HG02884 (cell line): Measurements from ENCODE around the gene ACOX3.
"Not testable (repeated sequence)": the region's sequence is repeated elsewhere in the genome, so short reads cannot be mapped to it uniquely, and the experiment has no call there.

ENCODE experiments used
- ATAC-seq: cut with Tn5 transposase; IDR thresholded peaks from one replicate; pipeline ENCODE4 v1.9.1; 2021; ENCODE audit warnings: mild to moderate bottlenecking, moderate library complexity; ENCODE audit not compliant: unreplicated experiment

The ACOX3 gene

DNA sequence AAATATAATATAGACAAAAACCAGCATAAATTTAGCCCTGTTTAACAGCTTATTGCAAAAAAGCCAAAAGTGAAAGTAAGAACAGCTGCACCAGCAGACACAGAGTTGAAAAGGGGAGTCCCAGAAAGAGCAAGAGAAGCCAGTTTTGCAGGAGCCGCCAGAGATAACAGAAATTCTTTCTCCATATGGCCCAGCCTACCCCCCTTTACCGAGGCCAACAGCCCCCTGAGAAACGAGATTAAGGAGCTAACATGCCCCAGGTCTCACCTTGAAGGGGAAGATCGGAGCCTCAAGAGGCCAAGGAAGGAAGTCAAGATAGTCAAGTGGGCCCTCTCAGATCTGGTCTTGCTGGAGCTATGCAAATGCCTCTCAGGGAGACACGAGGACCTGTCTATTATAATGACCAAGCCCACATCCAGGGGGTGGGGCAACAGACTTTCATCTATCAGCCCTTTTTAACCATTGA lies 4.8 kb downstream of the ACOX3 start:
- ATAC-seq = peak; percentile 46

DNA sequence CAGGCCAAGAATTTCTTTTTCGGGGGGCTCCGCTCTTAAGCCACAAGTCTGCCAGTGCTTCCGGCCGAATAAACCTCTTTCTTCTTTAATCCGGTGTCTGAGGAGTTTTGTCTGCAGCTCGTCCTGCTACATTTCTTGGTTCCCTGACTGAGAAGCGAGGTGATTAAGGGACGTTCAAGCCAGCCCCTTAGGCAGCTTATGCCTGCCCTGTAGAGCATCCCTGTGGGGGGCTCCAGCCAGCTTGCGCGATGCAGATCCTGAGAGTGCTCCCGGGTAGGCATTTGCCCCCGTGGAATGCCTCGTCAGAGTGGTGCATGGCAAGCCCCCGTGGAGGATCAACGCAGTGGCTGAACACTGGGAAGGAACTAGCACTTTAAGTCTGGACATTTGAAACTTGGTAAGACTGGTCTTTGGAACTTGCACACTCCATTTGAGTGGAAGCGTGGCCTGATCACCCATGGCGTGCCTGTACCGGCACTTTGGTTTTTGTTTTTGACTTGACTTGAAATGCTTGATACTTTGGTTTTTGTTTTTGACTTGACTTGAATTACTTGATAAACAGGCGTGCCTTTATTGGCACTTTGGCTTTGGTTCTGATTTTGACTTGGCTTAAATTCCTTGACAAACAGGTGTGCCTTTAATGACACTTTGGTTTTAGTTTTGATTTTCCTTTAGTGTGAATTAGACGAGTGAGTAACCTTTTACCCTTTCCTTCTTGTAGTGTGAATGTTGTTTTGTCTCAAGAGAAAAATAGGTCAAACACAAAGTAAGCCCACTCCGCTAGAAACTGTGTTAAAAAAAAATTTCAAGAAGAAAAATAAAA lies 6.1 kb downstream of the ACOX3 start:
- no peak for ATAC-seq

DNA sequence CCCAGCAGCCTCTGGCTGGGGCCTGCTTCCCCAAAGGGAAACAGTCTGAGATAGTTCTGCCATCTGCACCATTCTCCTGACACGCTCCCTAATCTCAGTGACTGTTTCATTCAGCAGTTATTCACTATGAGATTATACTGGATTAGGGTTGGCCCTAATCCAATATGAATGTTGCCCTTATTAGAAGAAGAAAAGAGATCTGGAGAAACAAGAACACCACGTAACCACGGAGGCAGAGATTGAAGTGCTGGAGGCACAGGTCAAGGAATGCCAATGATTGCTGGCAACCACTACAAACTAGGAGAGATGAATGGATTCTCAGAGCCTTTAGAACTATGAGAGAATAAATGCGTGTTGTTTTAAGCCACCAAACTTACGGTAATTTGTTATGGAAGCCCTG lies 7.4 kb downstream of the ACOX3 start:
- no peak for ATAC-seq

DNA sequence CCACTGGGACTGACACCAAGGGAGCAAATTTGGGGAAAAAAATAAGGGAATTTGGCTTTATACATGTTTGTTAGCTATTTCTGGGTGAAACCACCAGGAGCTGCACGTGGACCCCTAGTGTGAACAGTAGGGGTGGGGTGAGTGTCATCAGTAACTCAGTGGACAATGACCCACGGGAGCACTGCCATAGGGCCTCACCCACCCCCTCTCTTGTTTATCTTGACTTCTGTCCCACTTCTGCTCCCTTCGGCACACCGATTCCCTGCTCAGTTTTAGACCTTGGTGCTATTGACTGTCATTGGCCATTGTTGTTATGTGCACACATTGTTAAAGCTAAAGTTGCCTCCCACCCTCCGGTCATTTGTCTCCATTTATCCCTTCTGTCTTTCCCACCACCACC lies 9.0 kb downstream of the ACOX3 start:
- no peak for ATAC-seq

DNA sequence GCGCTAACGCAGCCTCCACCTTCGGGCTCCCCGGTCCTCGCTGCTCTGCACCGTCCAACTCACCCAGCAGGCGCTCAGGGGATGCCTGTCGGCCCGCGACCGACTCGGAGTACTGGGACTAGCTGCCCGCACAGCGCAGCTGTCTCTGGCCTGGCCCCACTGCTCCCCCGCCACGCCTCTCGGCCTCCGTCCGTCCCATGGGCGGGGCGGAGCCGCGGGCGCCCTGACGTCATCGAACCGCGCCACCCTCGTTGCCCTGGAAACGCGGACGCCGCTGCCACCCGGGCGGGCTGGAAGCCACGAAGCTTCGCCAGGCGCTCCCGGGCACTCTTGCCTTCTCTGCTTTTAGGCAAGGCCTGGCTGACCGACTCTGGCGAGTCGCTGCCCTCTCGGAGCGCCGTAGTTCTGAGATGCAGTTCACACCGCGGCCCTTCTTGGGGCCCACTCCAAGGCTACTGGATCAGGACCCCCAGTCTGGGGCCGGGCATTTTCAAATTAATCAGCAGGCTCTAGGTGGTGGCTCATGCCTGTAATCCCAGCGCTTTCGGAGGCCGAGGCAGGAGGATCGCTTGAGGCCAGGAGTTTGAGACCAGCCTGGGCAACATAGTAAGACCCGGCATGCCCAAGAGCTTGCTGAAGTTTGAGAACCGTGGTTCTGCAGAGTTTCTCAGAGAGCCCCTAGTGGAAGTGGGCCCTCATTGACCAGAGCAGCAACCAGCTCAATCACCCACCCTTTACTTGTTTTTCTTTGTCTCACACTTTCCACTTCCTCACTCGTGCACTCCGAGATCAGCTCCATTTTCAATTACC lies 12.0 kb downstream of the ACOX3 start:
- ATAC-seq = peak; percentile 92

DNA sequence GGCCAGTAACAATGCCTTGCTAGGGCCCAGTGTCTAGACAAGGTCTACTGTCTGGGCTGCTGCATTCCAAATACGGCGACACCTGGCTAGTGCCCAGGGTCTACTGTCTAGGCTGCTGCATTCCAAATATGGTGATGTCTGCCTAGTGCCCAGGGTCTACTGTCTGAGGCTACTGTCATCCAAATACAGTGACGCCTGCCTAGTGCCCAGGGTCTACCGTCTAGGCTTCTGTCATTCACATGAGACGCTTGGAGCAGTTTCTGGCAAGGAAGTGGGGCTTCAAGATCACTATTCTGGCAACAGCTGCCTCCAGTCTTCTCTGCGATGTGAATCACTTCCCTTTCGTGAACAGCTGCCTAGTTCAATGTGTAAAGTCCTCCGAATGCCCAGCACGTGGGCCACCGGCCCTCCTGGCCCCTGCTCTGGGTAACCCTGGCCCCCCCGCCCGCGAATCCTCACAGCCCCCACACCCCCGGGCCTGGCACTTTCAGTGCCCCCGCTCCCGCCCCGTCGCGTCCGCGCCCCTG lies 12.7 kb downstream of the ACOX3 start:
- ATAC-seq = peak; percentile 43

DNA sequence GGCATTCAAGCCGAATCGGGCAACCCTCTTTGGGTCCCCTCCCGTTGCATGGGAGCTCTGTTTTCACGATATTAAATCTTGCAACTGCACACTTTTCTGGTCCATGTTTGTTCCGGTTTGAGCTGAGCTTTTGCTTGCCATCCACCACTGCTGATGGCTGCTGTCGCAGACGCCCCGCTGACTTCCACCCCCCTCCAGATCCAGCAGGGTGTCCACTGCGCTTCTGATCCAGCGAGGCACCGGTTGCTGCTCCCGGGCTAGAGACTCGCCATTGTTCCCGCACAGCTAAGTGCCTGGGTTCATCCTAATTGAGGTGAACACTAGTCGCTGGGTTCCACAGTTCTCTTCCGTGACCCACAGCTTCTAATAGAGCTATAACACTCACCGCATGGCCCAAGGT lies 13.3 kb downstream of the ACOX3 start:
- no peak for ATAC-seq

DNA sequence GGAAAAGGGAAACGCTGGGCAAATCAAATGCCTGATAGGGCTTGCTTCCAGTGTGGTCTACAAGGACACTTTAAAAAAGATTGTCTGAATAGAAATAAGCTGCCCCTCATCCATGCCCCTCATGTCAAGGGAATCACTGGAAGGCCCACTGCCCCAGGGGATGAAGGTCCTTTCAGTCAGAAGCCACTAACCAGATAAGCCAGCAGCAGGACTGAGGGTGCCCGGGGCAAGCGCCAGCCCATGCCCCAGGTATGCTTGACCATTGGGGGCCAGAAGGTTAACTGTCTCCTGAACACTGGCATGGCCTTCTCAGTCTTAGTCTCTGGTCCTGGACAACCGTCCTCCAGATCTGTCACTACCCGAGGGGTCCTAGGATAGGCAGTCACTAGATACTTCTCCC lies 17.7 kb downstream of the ACOX3 start:
- no peak for ATAC-seq

DNA sequence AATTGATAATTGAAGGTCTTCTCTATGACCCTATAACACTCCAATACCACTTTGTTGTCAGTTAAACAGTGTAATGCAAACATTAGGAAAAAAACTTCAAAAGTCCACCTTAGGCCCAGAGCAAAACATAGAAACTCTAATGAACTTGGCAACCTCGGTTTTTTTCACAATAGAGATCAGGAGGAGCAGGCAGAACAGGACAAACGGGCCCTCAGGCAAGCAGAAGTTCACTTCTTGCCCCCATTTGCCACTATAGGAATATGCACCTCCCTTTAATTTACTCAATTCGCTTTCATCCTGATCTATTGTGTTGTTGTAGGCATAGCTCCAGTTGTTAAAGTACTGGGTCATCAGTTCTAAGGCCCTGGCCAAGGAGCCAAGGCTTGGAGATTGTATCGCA lies 18.2 kb downstream of the ACOX3 start:
- ATAC-seq = no peak

DNA sequence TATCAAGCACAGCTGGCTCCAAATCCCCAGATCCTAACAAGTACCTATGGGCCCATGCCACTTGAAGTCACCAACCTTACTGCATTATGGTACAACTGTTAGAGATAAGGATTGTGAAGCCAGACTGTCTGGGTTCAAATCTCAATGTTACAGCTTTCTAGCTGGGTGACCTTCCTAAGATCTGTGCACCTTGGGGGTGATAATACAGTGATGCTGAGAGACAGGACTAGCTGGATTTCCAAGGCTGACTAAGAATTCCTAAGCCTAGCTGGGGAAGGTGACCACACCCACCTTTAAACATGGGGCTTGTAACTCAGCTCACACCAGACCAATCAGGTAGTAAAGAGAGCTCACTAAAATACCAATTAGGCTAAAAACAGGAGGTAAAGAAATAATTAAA lies 20.4 kb downstream of the ACOX3 start:
- ATAC-seq = not testable (repeated sequence)

DNA sequence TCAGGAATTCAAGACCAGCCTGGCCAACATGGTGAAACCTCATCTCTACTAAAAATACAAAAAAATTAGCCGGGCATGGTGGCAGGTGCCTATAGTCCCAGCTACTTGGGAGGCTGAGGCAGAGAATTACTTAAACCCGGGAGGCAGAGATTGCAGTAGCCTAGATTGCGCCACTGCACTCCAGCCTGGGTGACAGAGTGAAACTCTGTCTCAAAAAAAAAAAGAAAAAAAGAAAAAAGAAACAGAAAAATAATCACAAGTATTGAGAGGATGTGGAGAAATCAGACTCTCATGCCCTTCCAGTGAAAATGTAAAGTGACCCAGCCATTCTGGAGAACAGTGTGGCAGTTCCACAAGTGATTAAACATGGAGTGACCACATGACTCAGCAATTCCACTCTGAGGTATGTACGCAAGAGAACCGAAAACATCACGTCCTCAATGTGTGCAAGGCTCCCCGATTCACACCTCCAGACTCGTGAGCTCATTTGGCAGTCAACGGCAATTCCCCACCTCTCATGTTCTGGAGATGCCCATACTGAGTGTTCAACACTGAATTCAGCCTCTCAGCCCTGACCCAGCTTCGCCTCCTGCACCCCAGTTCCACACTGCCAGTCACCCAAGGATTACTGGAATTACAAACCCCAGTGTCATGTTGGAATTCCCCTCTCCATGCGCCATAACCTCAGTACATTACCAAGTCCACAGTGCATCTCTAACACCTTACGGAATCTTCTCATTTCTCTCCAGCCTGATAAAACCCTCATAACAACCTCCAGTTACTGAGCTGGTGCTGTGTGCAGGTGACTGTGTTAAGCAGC lies 21.1 kb downstream of the ACOX3 start:
- ATAC-seq = peak; percentile 85

DNA sequence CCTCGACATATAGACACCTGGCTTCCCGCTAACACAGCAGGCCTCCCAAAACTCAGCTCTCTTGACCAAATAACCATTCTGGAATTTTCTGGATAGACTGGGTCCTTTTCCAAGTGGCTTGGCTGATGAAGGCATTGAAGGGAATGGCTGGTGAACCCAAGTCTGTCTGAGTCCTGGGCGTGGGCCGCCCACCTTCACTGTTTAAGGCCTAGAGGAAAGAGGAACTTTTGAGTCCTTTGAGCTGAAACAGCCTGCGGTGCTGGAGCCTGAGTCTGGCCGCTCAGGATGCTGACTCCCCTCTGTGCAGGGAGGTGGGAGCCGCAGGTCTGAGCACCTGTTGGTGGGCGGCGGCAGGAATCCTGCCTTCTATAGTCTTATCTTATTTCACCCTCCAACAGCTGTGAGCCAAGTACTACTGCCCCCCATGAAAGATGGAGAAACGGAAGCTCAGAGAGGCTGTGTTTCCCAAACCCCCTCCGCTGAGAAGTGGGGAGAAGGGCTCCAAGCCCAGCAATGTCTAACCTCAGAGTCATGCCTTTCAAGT lies 23.4 kb downstream of the ACOX3 start:
- no peak for ATAC-seq

DNA sequence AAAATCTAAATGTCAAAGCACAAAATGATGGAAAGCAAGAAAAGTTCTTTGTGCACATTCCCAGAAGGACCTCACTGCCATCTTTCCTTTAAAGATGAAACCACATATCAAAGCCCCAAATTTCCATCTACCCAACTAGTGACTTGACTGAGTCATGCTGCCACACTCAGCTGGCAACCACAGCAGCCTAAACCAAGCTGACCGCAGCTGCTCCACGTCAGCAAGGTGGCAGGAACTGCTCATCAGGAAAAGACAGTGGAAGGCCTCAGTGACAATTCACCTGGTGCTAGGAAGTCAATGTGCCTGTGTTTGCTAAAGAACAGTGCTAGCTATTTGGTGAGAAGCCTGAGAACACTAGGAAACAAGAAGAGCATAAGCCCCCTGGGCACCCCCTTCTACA lies 26.1 kb downstream of the ACOX3 start:
- ATAC-seq = no peak

DNA sequence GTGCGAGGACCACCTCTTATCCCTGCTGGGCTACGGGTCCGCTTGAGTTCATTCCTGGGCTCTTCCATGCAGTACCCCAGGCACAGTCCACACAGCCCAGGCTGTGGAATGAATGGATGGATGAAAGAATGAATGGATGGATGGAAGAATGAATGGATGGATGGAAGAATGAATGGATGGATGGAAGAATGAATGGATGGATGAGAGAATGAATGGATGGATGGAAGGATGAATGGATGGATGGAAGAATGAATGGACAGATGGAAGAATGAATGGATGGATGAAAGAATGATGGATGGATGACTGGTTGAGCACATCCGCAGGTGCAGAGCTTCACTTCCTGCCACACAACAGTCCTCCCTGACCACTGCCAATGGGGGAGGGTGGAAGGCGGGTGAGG lies 28.2 kb downstream of the ACOX3 start:
- no peak for ATAC-seq

DNA sequence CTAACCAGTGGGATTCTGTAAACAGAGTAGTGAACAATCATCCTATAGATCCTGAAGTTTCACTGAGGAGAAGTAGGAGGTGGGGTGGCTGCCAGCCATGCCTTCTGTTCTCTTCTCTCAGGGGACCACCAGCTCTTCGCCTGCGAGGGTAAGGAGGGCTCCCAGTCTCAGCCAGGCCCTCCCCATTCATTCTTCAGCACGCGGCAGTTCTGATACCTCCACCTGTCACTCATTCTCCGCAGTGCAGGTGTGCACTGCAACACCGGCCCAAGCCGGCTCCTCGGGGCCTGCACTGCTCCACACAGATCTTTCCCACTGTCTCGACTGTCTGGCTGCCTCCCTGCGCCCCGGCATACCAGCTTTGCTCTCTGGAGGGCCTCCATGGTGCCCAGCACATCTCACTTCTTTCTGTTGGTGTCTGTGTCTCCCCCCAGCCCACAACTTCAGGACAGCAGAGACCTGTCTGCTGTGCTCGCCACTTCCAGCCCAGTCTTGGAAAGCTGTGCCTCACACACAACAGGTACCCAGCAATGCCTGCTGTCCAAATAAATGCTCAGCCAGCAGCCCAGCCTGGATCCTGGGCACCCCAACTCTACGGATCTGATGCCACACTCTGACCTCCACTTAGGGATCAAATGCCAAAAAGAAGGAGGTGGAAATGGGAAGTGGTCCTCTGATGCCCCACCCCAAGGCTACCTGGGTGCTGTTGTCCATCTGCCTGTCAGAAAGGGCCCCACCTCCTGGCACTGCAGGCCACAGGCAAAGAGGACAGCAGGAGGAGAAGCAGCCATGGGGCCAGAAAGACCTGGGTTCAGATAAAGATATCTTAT lies 29.0 kb downstream of the ACOX3 start:
- no peak for ATAC-seq

DNA sequence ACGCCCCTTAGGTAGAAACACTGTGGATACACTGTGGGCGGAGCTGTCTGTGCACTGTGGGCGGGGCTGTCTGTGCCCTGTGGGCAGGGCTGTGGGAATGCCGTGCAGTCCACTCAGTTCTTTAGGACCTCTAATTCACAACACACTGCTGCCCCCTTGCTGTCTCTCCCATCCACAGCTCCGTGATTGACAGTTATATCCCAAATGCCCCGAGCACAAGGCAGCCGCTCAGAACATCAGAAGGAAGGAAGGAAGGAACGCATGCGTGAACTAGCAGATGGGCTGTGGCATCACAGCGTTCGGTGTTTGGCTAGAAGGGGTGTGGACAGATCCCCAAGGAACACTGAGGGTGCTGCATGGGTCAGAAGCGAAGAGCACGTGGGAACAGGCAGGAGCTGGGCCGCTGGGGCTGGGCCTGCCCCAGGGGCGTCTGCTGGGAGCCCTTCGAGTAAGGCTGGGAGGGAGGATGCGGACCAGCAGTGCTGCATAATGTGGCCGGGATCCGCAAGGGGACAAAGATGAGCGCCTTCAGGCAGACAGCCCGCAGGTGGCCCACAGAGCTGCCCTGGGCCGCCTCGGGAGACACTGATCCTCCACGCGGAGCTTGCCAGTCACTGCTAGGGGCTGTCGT lies 29.8 kb downstream of the ACOX3 start:
- ATAC-seq = no peak

DNA sequence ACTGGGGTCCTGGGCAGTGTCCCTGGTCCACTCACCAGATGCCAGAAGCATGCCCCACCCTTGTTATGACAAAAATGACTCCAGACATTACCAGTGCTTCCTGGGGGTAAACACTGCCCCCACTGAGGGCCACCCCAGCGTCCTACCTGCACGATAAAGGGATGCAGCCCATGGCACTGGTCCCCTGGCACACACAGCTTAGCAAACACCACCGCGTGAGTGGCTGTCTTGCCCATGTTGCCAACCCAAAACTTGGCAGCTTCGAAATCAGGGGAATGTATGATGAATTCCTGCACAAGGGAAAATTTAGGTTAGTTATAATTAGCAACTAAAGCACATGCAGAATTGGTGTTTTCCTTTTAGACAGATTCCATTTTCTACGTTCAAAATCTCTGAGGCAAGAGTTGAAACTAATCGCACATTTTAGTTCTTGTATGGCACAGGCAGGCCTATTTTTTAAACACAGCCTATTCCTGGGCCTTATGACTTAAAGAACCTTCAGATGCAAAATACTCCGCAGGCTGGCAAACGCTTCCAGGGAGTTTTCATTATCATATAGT lies 30.4 kb downstream of the ACOX3 start:
- no peak for ATAC-seq

DNA sequence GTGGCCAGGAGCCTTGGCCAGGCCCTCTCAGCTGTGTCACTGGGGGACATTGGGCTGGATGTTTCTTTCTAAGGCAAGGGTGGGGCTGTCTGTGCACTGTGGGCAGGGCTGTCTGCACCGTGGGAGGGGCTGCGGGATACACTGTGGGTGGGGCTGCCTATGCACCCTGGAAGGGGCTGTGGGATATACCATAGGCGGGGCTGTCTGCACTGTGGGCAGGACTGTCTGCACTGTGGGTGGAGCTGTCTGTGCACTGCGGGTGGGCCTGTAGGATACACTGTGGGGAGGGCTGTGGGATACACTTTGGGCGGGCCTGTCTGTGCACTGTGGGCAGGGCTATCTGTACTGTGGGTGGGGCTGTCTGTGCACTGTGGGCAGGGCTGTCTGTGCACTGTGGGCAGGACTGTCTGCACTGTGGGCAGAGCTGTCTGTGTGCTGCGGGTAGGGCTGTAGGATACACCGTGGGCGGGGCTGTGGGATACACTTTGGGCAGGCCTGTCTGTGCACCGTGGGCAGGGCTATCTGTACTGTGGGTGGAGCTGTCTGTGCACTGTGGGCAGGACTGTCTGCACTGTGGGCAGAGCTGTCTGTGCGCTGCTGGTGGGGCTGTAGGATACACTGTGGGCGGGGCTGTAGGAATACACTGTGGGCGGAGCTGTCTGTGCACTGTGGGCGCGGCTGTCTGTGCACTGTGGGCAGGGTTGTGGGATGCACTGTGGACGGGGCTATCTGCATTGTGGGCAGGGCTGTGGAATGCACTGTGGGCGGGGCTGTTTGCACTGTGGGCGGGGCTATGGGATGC lies 31.1 kb downstream of the ACOX3 start:
- ATAC-seq = no peak
